ENCODE data around the gene CHRM5.
A peak's percentile ranks its signal among the peaks of the same experiment; 100 is the strongest.
"Not testable (repeated sequence)": the region's sequence is repeated elsewhere in the genome, so short reads cannot be mapped to it uniquely, and the experiment has no call there.

The CHRM5 gene

GRCh38 chr15:33987444-33987843, 19.1 kb downstream of the CHRM5 start:
- DNase-seq (ENCODE audit: extremely low read depth in 1 of 2, low read depth in 1 of 2): no peak

DNA sequence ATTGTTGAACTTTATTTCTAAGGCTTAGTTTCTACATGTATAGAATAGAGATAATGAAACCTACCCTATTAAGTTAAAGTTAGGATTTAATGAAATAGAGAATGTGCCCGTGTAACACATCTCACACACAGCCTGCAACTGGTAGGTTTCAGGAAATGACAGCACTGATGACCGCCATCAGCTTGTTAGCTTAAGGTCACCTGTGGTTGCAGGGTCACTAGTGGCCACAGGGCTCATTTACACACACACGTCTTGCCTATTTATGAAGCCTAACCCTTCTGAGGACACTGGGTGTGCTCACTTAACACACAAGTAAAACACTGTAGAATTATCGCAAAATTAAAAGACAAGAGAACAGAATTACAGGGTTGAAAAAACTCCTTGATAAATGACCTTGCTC, 20.1 kb downstream of the CHRM5 start:
- DNase-seq (ENCODE audit: extremely low read depth in 1 of 2, low read depth in 1 of 2): no peak

GRCh38 chr15:33994005-33994615, 25.8 kb downstream of the CHRM5 start:
- no peak for DNase-seq (ENCODE audit: extremely low read depth in 1 of 2, low read depth in 1 of 2)

DNA sequence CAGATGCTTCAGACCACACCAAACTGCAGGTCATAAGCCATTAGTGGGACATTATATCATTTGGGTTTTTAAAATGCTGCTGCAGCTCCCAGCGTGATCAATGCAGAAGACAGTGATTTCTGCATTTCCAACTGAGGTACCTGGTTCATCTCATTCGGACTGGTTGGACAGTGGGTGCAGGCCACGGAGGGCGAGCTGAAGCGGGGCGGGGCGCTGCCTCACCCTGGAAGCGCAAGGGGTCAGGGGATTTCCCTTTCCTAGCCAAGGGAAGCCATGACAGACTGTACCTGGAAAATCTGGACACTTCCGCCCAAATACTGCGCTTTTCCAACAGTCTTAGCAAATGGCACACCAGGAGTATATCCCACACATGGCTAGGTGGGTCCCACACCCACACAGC, 27.4 kb downstream of the CHRM5 start:
- not testable (repeated sequence) for DNase-seq (ENCODE audit: extremely low read depth in 1 of 2, low read depth in 1 of 2)

- DNase-seq (ENCODE audit: extremely low read depth in 1 of 2, low read depth in 1 of 2): no peak
These were observed 33.2 kb downstream of the CHRM5 start for GRCh38 chr15:34001536-34001935.

DNA sequence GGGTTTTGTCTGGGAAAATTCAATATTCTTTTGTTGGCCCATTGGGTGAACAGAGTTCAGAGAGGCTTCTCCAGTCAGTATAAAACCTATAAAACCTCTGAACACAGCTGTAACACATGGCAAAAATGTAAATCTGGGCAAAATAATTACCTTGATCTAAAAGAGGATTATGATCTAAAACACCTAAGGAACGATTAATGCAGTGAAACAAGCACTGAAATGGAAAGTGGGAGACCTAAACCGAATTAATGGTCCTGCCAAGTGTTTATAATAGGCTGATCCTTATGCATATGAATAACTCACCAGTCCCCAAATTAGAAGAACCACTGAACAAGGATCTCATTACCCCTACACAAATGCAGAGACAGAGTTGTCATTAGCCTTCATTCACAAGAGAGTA, 38.1 kb downstream of the CHRM5 start:
- no peak for DNase-seq (ENCODE audit: extremely low read depth in 1 of 2, low read depth in 1 of 2)

- DNase-seq (ENCODE audit: extremely low read depth in 1 of 2, low read depth in 1 of 2): no peak
These were observed 41.4 kb downstream of the CHRM5 start for GRCh38 chr15:34009656-34010055.

DNA sequence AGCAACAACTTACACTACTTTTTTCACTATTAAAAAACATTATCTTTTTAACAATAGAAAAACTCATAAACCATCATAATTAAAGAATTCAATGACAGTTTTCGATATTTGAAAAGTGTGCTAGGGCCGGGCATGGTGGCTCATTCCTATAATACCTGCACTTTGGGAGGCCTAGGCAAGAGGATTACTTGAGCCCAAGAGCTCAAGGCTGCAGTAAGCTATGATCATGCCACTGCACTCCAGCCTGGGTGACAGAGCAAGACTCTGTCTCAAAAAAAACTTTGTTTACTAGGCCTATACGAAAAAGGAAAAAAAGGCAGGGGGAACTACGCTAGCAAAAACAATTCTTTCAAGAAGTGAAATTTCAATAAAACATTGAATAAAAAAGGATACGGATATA, 42.6 kb downstream of the CHRM5 start:
- DNase-seq (ENCODE audit: extremely low read depth in 1 of 2, low read depth in 1 of 2): no peak

- no peak for DNase-seq (ENCODE audit: extremely low read depth in 1 of 2, low read depth in 1 of 2)
These were observed 43.2 kb downstream of the CHRM5 start for GRCh38 chr15:34011481-34011880.

DNA sequence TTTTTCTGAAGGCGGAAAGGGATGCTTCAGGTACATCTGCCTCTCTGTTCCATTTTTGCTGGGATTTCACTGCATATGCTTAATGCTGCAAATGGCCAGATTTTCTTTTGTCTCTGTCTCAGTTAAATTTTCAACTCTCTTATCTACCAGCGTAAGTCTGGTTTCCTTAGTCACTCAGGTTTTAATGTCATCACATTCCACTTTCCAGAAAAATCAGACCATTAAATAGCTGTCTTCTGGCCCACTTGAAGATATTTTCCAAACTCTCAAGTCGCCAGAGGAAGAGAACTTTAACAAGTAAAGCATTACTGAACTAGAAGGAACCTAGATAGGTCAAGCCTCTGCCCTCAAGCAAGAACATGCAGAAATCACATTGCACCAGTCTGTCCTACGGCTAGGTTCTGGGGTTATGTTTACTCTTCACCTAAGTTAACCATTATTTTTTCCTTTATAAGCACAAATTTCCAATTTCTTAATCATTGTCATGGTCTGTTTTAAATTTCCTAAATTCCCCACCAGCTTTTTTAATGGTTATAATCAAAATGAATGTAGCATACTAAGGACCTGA, 44.2 kb downstream of the CHRM5 start:
- no peak for DNase-seq (ENCODE audit: extremely low read depth in 1 of 2, low read depth in 1 of 2)

DNA sequence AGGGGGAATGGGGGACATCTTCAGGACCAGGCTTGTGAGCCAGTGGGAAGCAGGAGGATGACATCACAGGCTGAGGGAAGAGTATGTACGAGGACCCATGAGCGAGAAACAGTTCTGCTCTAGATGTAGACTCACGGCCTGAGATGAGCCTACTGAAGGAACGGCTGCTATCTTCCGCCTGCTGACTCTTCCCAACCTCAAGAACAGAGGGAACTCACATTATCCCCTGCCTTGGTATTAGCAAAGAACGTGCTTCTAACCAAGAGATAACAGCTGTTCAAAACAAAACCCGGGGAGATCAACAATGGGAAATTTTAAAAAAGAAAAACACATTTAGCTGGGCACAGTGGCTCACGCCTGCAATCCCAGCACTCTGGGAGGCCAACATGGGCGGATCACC, 45.4 kb downstream of the CHRM5 start:
- no peak for DNase-seq (ENCODE audit: extremely low read depth in 1 of 2, low read depth in 1 of 2)

- no peak for DNase-seq (ENCODE audit: extremely low read depth in 1 of 2, low read depth in 1 of 2)
These were observed 46.3 kb downstream of the CHRM5 start for GRCh38 chr15:34014556-34014955.

DNA sequence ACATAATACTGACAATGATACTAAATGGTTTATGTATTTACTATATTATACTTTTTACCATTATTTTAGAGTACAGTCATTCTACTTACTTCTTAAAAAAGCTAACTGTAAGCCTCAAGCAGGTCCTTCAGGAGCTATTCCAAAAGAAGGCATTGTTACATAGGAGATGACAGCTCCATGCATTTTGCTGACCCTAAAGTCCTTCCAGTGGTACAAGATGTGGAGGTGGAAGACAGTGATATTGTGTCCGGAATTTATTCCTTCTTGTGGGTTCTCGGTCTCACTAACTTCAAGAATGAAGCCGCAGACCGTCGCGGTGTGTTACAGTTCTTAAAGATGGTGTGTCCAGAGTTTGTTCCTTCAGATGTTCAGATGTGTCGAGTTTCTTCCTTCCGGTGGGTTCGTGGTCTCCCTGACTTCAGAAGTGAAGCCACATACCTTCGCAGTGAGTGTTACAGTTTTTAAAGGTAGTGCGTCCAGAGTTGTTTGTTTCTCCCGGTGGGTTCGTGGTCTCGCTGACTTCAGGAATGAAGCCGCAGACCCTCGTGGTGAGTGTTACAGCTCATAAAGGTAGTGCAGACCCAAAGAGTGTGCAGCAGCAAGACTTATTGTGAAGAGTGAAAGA, 49.8 kb downstream of the CHRM5 start:
- DNase-seq (ENCODE audit: extremely low read depth in 1 of 2, low read depth in 1 of 2): peak in 1 of 2 donors; percentile 43

DNA sequence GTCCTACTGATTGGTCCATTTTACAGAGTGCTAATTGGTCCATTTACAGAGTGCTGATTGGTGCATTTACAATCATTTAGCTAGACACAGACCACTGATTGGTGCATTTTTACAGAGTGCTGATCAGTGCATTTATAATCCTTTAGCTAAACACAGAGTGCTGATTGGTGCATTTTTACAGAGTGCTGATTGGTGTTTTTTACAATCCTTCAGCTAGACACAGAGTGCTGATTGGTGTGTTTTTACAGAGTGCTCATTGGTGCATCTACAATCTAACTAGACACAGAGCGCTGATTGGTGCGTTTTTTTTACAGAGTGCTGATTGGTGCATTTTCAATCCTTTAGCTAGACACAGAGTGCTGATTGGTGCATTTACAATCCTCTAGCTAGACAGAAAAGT, 50.4 kb downstream of the CHRM5 start:
- not testable (repeated sequence) for DNase-seq (ENCODE audit: extremely low read depth in 1 of 2, low read depth in 1 of 2)

DNA sequence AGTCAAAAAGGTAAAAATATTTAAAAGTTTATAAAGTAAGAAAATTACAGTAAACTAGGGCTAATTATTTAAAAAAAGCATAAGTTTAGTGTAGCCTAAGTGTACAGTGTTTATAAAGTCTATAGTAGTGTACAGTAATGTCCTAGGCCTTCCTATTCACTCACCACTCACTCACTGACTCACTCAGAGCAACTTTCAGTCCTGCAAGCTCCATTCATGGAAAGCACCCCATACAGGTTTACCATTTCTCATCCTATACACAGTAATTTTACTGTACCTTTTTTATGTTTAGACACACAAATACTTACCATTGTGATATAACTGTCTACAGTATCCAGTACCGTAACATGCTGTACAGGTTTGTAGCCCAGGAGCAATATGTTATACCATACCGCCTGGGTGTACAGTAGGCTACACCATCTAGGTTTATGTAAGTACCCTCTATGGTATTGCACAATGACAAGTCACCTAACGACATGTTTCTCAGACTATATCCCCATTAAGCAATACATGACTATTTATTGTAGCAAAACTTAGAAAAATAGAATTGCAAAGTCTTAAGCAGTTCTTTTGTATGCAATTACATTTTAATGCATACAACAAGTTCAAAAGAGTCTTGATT, 51.2 kb downstream of the CHRM5 start:
- DNase-seq (ENCODE audit: extremely low read depth in 1 of 2, low read depth in 1 of 2): no peak

- DNase-seq (ENCODE audit: extremely low read depth in 1 of 2, low read depth in 1 of 2): no peak
These were observed 55.6 kb downstream of the CHRM5 start for GRCh38 chr15:34023907-34024306.

- DNase-seq (ENCODE audit: extremely low read depth in 1 of 2, low read depth in 1 of 2): no peak
These were observed 57.0 kb downstream of the CHRM5 start for GRCh38 chr15:34025252-34025651.

DNA sequence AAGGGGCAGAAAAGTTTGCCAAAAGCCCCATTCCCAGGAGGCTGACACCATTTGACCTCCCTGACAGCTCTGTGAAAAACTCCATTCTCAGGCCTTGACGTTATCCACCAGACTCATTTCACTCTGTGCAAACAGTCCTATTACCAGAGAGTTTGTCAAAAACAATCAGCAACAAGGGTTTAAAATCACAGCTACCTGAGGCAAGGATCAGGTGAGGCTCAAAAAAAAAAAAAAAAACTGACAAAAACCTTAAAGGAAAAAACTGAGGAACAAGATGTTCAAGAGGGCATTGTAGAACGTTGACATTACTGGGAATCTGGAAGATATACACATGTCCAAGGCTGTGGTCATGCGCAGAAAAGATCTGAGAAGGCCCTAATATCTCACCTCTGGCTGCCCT, 59.3 kb downstream of the CHRM5 start:
- no peak for DNase-seq (ENCODE audit: extremely low read depth in 1 of 2, low read depth in 1 of 2)

DNA sequence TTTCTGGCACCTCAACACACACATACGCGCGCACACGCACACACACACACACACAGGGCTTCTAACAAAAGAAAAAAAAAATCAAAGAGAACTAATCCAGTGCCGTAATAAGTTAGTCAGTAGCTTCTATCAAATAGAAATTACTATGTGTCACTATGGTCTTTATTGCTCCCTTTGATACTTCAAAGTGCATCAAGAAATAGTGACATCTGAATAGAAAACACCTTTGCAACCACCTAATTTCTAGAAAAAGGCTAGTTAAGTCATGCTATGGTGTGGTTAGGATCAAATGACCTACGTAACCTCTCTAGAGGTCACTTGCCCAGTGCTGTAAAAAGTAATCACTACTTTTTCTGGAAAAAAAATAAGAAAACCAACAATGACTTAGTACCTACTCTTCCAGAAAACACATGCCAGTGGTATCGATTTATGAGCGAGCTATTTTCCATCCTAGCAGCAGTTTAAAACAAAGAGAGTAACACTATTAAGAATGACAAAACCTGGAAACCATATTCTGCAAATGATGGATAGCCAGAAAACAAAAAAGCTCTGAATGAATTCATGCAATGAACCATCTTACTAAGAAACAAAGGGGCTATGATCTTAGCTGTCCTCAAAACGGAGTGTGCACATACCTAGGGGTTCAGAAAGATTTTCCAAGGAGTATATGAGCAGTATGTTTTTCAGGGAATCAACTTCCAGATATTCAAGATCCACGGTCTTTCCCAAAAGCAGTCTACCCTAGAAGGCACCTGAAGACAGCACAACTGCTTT, 63.9 kb downstream of the CHRM5 start:
- no peak for DNase-seq (ENCODE audit: extremely low read depth in 1 of 2, low read depth in 1 of 2)

DNA sequence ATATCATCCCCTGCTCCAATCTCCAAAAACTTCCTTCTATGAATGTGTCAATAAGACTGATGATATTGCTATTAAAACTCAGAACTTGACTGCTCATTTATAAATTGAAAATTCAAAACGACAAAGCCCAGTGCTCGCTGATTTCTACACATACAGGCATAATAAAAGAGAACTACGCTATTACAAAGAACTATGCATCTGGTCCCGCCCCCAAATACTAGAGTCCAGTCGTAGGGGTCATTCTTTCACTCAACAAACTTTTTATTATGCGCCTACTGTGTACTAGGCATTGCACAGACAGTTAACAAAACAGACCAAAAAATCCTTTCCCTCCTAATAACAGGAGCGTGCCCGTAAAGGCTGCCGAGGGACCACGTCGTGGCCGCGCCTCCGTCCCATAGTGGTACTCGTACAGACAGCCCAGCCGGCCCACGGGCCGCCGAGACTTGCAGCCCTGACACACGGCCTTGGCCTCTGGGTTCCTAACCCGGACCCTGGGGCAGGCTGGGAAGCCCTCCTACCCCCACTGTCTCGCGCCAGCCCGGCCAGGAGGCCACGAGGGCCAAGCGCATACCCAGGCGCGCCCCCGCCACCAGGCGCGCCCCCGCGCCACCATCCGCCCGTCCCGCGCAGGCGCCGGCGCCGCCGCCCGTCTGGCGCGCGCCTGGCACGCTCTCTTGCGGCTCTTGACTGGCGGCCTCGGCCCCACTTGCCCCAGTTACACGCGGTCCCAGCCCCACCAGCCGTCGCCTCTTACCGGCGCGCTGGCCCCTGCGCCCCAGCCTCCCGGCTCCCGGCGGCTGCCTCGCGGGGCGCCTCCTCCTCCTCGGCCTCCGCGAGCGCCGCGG, 70.0 kb downstream of the CHRM5 start:
- DNase-seq (ENCODE audit: extremely low read depth in 1 of 2, low read depth in 1 of 2): peak; percentile 39 to 60
